Uterus (tissue), 4 donors: ENCODE data around the gene IDUA. TPM values are rescaled to one million over a fixed set of nuclear protein-coding genes. Genes with fewer than 3 reads are reported as not detected.

Experiments used
- DNase-seq, 2 donors: peaks; one replicate each; pipeline ENCODE4 v3.0.0-alpha.2; 2019 to 2020
- H3K27ac ChIP-seq, 2 donors: fragments of 200-600 bp; sonication (generic); 1 replicate in 1 of 2; 2 replicates in 1 of 2; pipeline ENCODE4 v1.5.1; 2016 to 2018
- H3K27me3 ChIP-seq, 2 donors: fragments of 200-600 bp; sonication (generic); one replicate each; pipeline ENCODE4 v1.5.1; 2018 to 2019; ENCODE audit warnings: control low read depth in 1 of 2
- H3K36me3 ChIP-seq, 2 donors: fragments of 200-600 bp; sonication (generic); one replicate each; pipeline ENCODE4 v1.5.1; 2019; ENCODE audit warnings: control low read depth in 1 of 2
- H3K4me1 ChIP-seq, 2 donors: fragments of 200-600 bp; sonication (generic); one replicate each; pipeline ENCODE4 v1.5.1; 2018 to 2019; ENCODE audit warnings: control low read depth in 1 of 2
- H3K4me3 ChIP-seq, 2 donors: fragments of 200-600 bp; sonication (generic); 1 replicate in 1 of 2; 2 replicates in 1 of 2; pipeline ENCODE4 v1.5.1; 2018 to 2019; ENCODE audit warnings: mild to moderate bottlenecking in 1 of 2
- H3K9me3 ChIP-seq, 2 donors: fragments of 200-600 bp; sonication (generic); one replicate each; pipeline ENCODE4 v1.5.1; 2019; ENCODE audit warnings: control low read depth in 1 of 2
- POLR2A ChIP-seq, 2 donors: fragments of 450-650 bp; IDR thresholded peaks; one replicate each; pipeline ENCODE4 v1.6.1; 2016; ENCODE audit warnings: antibody characterized with exemption in 2 of 2, mild to moderate bottlenecking in 1 of 2, moderate library complexity in 1 of 2
- intact Hi-C: fragments of 100-400 bp; cut with DNase I; formaldehyde crosslinking; loops from one replicate; pipeline ENCODE4 v1.15.1; 2023; ENCODE audit warnings: low total_unique reads
- total RNA-seq, 4 donors: library from RNA; depleted of rRNA in 3 of 4; stranded (reverse); fragments of >200 nt in 3 of 4; gene quantifications; one replicate each; pipeline versions ENCODE4 v1.1.0 to v1.2.4, GENCODE V29; 2014 to 2023
- TF ChIP-seq, protein P1 (sequence below), 4 experiments: fragments of 200-600 bp in 2 of 4; fragments of 450-650 bp in 2 of 4; sonication (generic) in 2 of 4; IDR thresholded peaks; one replicate each; pipeline ENCODE4 v1.5.1; 2016 to 2019; ENCODE audit warnings: antibody characterized with exemption in 4 of 4, mild to moderate bottlenecking in 2 of 4, moderate library complexity in 1 of 4
- donor health status: DM: yes; HTN: yes; CAD: no.

The IDUA gene
- total RNA-seq, 4 donors from 2014 or later = 2.8 to 45.8 (median 9.9) TPM

DNA sequence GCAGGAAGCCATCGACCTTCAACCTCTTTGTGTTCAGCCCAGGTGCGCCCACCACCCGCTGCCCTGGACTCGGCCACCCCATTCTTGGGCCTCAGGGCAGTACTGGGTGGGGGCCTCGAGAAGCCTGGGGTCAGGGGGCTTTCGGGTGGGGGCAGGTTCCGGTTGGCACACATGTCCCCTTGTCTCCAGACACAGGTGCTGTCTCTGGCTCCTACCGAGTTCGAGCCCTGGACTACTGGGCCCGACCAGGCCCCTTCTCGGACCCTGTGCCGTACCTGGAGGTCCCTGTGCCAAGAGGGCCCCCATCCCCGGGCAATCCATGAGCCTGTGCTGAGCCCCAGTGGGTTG lies 17.2 kb downstream of the IDUA start:
- peaks cover 15 to 23% of the 10 kb centered on the region in 2 donors for H3K27me3 ChIP-seq
- DNase-seq = no peak
- peaks cover 0 to 18% of the 10 kb centered on the region in 2 donors for H3K4me1 ChIP-seq
- no peak overlapping the region for H3K4me3 ChIP-seq
- H3K27ac ChIP-seq = no peak overlapping the region
- H3K9me3 ChIP-seq = no peaks in the 10 kb centered on the region
- intact Hi-C loops = no loop called here
- no peak for TF ChIP-seq POLR2A (IDR thresholded peaks at IDR 0.05)
- TF ChIP-seq, protein P1, sequence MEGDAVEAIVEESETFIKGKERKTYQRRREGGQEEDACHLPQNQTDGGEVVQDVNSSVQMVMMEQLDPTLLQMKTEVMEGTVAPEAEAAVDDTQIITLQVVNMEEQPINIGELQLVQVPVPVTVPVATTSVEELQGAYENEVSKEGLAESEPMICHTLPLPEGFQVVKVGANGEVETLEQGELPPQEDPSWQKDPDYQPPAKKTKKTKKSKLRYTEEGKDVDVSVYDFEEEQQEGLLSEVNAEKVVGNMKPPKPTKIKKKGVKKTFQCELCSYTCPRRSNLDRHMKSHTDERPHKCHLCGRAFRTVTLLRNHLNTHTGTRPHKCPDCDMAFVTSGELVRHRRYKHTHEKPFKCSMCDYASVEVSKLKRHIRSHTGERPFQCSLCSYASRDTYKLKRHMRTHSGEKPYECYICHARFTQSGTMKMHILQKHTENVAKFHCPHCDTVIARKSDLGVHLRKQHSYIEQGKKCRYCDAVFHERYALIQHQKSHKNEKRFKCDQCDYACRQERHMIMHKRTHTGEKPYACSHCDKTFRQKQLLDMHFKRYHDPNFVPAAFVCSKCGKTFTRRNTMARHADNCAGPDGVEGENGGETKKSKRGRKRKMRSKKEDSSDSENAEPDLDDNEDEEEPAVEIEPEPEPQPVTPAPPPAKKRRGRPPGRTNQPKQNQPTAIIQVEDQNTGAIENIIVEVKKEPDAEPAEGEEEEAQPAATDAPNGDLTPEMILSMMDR (IDR thresholded peaks at IDR 0.05) = no peak
- H3K36me3 ChIP-seq = no peaks in the 10 kb centered on the region

DNA sequence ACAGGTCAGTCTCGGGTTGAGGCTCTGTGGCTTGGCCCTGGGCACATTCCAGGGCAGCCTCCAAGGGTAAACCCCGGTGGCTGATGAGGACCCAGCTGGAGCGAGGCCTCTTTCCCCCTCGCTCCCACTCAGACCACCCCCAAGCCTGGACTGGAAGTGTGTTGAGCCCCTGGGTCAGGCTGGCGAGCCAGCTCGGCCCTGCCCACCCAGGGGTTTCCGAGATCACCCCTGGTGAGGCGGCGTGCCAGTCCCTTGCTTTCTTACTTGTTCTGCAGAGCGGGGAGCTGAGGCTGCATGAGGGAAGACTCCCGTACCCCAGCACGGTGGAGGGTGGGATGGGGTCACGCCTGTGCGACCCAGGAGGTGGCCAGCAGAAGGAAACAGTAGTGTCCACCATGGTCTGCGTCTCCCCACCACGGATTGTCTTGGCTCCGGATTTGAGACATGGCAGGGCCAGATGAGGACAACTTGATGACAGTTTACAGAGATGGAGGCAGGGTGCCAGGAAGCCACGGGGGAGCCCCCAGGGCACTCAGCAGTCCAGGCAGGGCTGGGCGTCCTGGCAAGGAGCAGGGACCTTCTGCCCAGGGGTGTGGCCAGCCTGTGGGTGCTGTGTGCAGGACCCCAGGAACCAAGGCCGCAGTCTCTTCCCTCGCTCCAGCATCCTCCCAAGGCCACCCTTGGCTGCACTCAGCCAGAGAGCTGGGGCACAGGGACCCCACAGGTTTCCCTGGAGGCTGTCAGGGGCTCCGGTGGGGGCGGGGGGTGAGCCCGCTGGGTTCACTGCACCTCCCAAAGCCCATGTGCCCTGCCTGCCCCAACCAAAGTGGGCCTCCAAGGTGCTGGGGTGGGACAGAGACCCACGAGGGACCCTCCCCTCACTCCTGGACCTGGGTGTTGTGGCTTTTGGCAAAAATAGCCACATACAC lies 18.0 kb downstream of the IDUA start:
- TF ChIP-seq POLR2A (IDR thresholded peaks at IDR 0.05) = no peak
- TF ChIP-seq, protein P1 (IDR thresholded peaks at IDR 0.05) = no peak
- intact Hi-C loops = no loop called here

DNA sequence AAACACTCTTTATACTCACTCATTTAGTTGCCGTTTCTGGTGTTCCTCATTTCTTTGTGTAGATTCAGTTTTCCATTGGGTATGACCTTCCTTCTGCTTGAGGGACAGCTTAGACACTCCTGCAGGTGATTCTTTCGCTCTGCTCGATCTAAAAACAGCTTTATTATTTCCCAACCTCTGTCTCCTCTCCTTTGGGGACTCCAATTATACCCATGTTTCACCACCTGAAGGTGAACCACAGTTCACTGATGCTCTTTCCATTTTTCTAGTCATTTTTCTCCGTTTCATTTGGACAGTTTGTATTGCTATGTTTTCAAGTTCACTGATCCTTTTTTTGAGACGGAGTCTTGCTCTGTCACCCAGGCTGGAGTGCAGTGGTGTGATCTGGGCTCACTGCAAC lies 20.0 kb downstream of the IDUA start:
- intact Hi-C loops = no loop called here

More for the DNA sequence above, 18.0 kb downstream of the IDUA start:
- Histone ChIP-seq H3K4me3 (no peak overlapping the region), H3K27me3 (peaks cover 15 to 23% of the 10 kb centered on the region in 2 donors), H3K27ac (no peak overlapping the region), H3K36me3 (no peaks in the 10 kb centered on the region), H3K9me3 (no peaks in the 10 kb centered on the region), H3K4me1 (peaks cover 0 to 20% of the 10 kb centered on the region in 2 donors)
- no peak for DNase-seq

DNA sequence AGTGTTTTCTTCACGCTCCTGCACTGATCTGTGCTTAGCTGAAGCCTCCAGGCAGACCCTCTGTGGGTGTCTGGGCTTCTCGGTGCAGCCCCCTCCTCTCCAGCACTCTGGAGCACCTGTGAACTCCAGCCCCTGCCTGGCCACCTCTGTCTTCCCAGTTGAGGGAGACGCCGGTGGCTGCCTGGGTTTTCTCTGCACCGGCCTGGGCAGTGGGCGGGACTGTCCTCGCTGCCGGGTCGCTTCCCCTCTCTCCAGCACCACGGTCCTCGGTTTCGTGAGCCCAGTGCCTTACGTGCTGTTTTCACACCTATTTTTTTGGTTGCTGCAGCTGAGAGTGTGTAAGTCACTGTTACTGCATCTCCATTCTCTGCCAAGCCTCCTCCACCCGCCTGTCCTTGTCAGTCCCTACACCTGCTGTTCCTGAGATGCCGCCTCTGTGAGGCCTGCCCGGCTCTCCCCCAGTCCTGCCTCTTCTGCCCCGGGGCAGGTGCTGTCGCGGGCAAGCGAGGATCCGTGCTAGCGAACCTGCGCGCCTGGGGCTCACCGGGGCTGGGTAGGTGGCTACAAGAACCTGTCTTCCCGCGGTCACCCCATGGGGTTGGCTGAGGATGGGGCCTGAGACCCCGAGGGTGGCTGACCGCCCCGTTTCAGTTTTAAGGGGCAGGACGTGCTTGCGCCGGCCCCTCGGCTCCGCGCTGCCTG lies 22.1 kb downstream of the IDUA start:
- peak; percentile 41 to 50 for DNase-seq
- Histone ChIP-seq H3K27ac (peak overlapping the region; percentile 48 to 53), H3K27me3 (no peaks in the 10 kb centered on the region), H3K4me3 (peak overlapping the region; percentile 42 to 58), H3K9me3 (no peaks in the 10 kb centered on the region), H3K36me3 (no peaks in the 10 kb centered on the region), H3K4me1 (peaks cover 0 to 21% of the 10 kb centered on the region in 2 donors)
- intact Hi-C loops = no loop called here
- TF ChIP-seq, protein P1 (IDR thresholded peaks at IDR 0.05) = no peak
- no peak for TF ChIP-seq POLR2A (IDR thresholded peaks at IDR 0.05)

More for the DNA sequence above, 20.0 kb downstream of the IDUA start:
- Histone ChIP-seq H3K27me3 (peaks cover 12 to 16% of the 10 kb centered on the region in 2 donors), H3K4me3 (no peak overlapping the region), H3K27ac (no peak overlapping the region), H3K4me1 (peaks cover 0 to 26% of the 10 kb centered on the region in 2 donors), H3K36me3 (no peaks in the 10 kb centered on the region), H3K9me3 (no peaks in the 10 kb centered on the region)
- no peak for TF ChIP-seq POLR2A (IDR thresholded peaks at IDR 0.05)
- TF ChIP-seq, protein P1 (IDR thresholded peaks at IDR 0.05) = no peak
- DNase-seq = no peak
